ENCODE data around the gene GGNBP2. TPM values are rescaled to one million over a fixed set of nuclear protein-coding genes. Genes with fewer than 3 reads are reported as not detected.

GGNBP2 gene
- total and polyA plus RNA-seq, 2 of the 8 experiments (the other 6 are each of a cell fraction or from before 2014, with no cell fraction given): 29.2 to 35.8 TPM

GRCh38 chr17:36608794-36609497, 64.2 kb downstream of the GGNBP2 start (continued):
- no peak for TF ChIP-seq HDAC2 (IDR thresholded peaks at IDR 0.05; ENCODE audit: borderline replicate concordance in 1 of 2, low read depth in 2 of 2, low read length in 2 of 2)
- TF ChIP-seq ATF2 (IDR thresholded peaks at IDR 0.05; ENCODE audit: low read length): no peak
- no peak for TF ChIP-seq USF2 (IDR thresholded peaks at IDR 0.05; ENCODE audit: low read length)
